Measurements from ENCODE around the gene PRR29.

- no peak for TF ChIP-seq CTCF (IDR thresholded peaks at IDR 0.05)
- no peak for TF ChIP-seq POLR2A (IDR thresholded peaks at IDR 0.05)
Measured at GRCh38 chr17:64036198-64036922, 38.2 kb downstream of the PRR29 start.
